Lung (tissue), 12 donors: ENCODE measurements around the gene ECHS1. TPM values are rescaled to one million over a fixed set of nuclear protein-coding genes. Genes with fewer than 3 reads are reported as not detected.
A peak's percentile ranks its signal among the peaks of the same experiment; 100 is the strongest.

Source experiments
- ATAC-seq: fragments of 200-7000 bp; cut with Tn5 transposase; one replicate; pipeline ENCODE4 v1.9.1; 2020; ENCODE audit warnings: moderate number of reproducible peaks; ENCODE audit not compliant: insufficient read depth, low FRiP score
- DNase-seq, 3 donors: peaks; one replicate each; pipeline ENCODE4 v3.0.0-alpha.2; 2013 to 2017
- H3K27ac ChIP-seq, 2 donors: one replicate each; pipeline ENCODE4 v1.5.1; 2013; ENCODE audit warnings: mild to moderate bottlenecking in 2 of 2, moderate library complexity in 2 of 2, control low read depth in 1 of 2, inconsistent platforms in 1 of 2, low read depth in 1 of 2, low read length in 1 of 2
- H3K27me3 ChIP-seq, 3 donors: one replicate each; pipeline ENCODE4 v1.5.1; 2013; ENCODE audit warnings: low read length in 2 of 3; ENCODE audit not compliant: control insufficient read depth in 3 of 3, insufficient read depth in 3 of 3
- H3K36me3 ChIP-seq, 4 donors: one replicate each; pipeline ENCODE4 v1.5.1; 2013; ENCODE audit warnings: low read length in 4 of 4, mild to moderate bottlenecking in 1 of 4, moderate library complexity in 1 of 4; ENCODE audit not compliant: control insufficient read depth in 4 of 4, insufficient read depth in 4 of 4
- H3K4me1 ChIP-seq, 5 donors: one replicate each; pipeline ENCODE4 v1.5.1; 2013; ENCODE audit warnings: low read length in 5 of 5, mild to moderate bottlenecking in 2 of 5, moderate library complexity in 1 of 5; ENCODE audit not compliant: control insufficient read depth in 5 of 5, insufficient read depth in 5 of 5
- H3K4me3 ChIP-seq: one replicate; pipeline ENCODE4 v1.5.1; 2013; ENCODE audit warnings: mild to moderate bottlenecking, control low read depth, moderate library complexity
- H3K9ac ChIP-seq, 2 donors: one replicate each; pipeline ENCODE4 v1.5.1; 2013; ENCODE audit warnings: low read length in 2 of 2, control low read depth in 1 of 2; ENCODE audit not compliant: insufficient read depth in 1 of 2
- H3K9me3 ChIP-seq, 4 donors: one replicate each; pipeline ENCODE4 v1.5.1; 2013; ENCODE audit warnings: low read length in 3 of 4, mild to moderate bottlenecking in 1 of 4, moderate library complexity in 1 of 4; ENCODE audit not compliant: control insufficient read depth in 4 of 4, insufficient read depth in 3 of 4
- WGBS, 2 donors: extraction: QIAGEN DNeasy Blood & Tissue Kit; methylation state at CpG; one replicate each; pipeline ENCODE4 v1.1.7; 2013; 5-methylcytosine and 5-hydroxymethylcytosine counted together
- polyA plus RNA-seq, 2 donors: library from polyadenylated mRNA; stranded (reverse); fragments of 200-250 nt; gene quantifications; one replicate each; pipeline ENCODE4 v1.2.1, GENCODE V29; 2013
- total RNA-seq, 2 donors: library from RNA; depleted of rRNA in 1 of 2; stranded (reverse); fragments of >200 nt in 1 of 2; gene quantifications; one replicate each; pipeline ENCODE4 v1.2.1, GENCODE V29; 2014 to 2021
- TF ChIP-seq, protein P1 (sequence below): IDR thresholded peaks from 2 replicates; pipeline ENCODE4 v1.5.1; 2012; ENCODE audit warnings: mild to moderate bottlenecking; ENCODE audit errors: control extremely low read depth, extremely low read depth
- donor health status: control.
- donor health status: control.
- donor health status: Bipolar disorder and iron deficiency.
- donor health status: healthy.
- donor health status: DM: yes; HTN: yes; CAD: no.

Gene ECHS1
- total and polyA plus RNA-seq, 4 donors: 44.5 to 83.9 (median 76.7) TPM

- Histone ChIP-seq H3K9me3 (peaks cover 0 to 4% (median 0%) of the 10 kb centered on the region in 4 donors), H3K27ac (no peak overlapping the region), H3K4me1 (peaks cover 0 to 2% (median 0%) of the 10 kb centered on the region in 5 donors), H3K27me3 (peaks cover 0 to 12% (median 10%) of the 10 kb centered on the region in 3 donors), H3K4me3 (no peak overlapping the region), H3K9ac (no peak overlapping the region), H3K36me3 (no peaks in the 10 kb centered on the region)
- peak; percentile 33 to 58 (median 41) for DNase-seq
- TF ChIP-seq, protein P1, sequence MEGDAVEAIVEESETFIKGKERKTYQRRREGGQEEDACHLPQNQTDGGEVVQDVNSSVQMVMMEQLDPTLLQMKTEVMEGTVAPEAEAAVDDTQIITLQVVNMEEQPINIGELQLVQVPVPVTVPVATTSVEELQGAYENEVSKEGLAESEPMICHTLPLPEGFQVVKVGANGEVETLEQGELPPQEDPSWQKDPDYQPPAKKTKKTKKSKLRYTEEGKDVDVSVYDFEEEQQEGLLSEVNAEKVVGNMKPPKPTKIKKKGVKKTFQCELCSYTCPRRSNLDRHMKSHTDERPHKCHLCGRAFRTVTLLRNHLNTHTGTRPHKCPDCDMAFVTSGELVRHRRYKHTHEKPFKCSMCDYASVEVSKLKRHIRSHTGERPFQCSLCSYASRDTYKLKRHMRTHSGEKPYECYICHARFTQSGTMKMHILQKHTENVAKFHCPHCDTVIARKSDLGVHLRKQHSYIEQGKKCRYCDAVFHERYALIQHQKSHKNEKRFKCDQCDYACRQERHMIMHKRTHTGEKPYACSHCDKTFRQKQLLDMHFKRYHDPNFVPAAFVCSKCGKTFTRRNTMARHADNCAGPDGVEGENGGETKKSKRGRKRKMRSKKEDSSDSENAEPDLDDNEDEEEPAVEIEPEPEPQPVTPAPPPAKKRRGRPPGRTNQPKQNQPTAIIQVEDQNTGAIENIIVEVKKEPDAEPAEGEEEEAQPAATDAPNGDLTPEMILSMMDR: peak; percentile 47
- peak; percentile 79 for ATAC-seq
- 10% methylated on average over 43 to 51 of the region's 51 CpGs for WGBS, 2 donors
Observed at GRCh38 chr10:133318494-133319127, 54.5 kb downstream of the ECHS1 start.

- TF ChIP-seq, protein P1: no peak
- Histone ChIP-seq H3K4me1 (peaks cover 0 to 2% (median 0%) of the 10 kb centered on the region in 5 donors), H3K9ac (no peak overlapping the region), H3K27me3 (peaks cover 0 to 12% (median 10%) of the 10 kb centered on the region in 3 donors), H3K36me3 (peaks cover 0 to 11% (median 0%) of the 10 kb centered on the region in 4 donors), H3K4me3 (no peak overlapping the region), H3K9me3 (peaks cover 0 to 7% (median 0%) of the 10 kb centered on the region in 4 donors), H3K27ac (no peak overlapping the region)
- DNase-seq (no peak), ATAC-seq (no peak)
- WGBS, 2 donors: 86 to 87% methylated on average over 7 of the region's 7 CpGs
Observed at GRCh38 chr10:133316732-133317131, 56.4 kb downstream of the ECHS1 start.

DNA sequence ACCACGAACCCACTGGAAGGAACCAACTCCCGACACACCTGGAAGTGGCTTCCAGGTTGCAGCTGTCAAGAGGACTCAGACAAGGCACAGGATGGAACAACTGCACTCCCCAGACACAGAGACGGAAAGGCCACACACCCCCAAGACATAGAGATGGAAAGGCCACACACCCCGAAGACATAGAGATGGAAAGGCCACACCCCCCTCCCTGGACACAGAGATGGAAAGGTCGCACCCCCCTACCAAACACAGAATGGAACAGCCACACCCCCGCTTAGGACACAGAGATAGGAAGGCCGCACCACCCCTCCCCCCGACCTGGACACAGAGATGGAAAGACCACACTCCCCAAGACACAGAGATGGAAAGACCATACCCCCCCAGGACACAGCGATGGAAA is 56.9 kb downstream of the ECHS1 start:
- no peak overlapping the region for H3K9ac ChIP-seq
- TF ChIP-seq, protein P1: no peak
- ATAC-seq (no peak), DNase-seq (no peak)
- H3K4me1 ChIP-seq: peaks cover 0 to 2% (median 0%) of the 10 kb centered on the region in 5 donors
- 88 to 91% methylated on average over 9 of the region's 9 CpGs for WGBS, 2 donors
- no peak overlapping the region for H3K27ac ChIP-seq
- H3K27me3 ChIP-seq: peaks cover 0 to 12% (median 10%) of the 10 kb centered on the region in 3 donors
- H3K9me3 ChIP-seq: peaks cover 0 to 7% (median 0%) of the 10 kb centered on the region in 4 donors
- no peak overlapping the region for H3K4me3 ChIP-seq
- peaks cover 0 to 14% (median under 1%) of the 10 kb centered on the region in 4 donors for H3K36me3 ChIP-seq
